ENCODE results near the gene KIAA0753. TPM values are rescaled to one million over a fixed set of nuclear protein-coding genes. Genes with fewer than 3 reads are reported as not detected.

KIAA0753 gene
- total RNA-seq, 1 donor from 2014 or later = 24.7 TPM

- CTCF ChIA-PET = no interaction called here
- Mint-ChIP-seq H3K27me3 (peaks cover 6% of the 10 kb centered on the region), H3K27ac (no peak overlapping the region), H3K4me3 (no peak overlapping the region), H3K4me1 (peaks cover 2% of the 10 kb centered on the region), H3K9me3 (no peaks in the 10 kb centered on the region), H3K36me3 (ENCODE audit: low read depth) (no peaks in the 10 kb centered on the region)
- POLR2A ChIA-PET = interaction anchor here (0.8 kb wide), 1 partner anchor 27 kb away, joined by 3 read pairs; no protein-coding TSS in a partner anchor
- intact Hi-C loops (cut with micrococcal nuclease) = no loop called here
- DNase-seq = no peak
- TF ChIP-seq CTCF (IDR thresholded peaks at IDR 0.05) = no peak
- ATAC-seq (ENCODE audit: low read depth) = no peak
Observed at GRCh38 chr17:6548034-6548433, 92.5 kb downstream of the KIAA0753 start.

- POLR2A ChIA-PET = no interaction called here
- no peak for ATAC-seq (ENCODE audit: low read depth)
- Mint-ChIP-seq H3K9me3 (no peaks in the 10 kb centered on the region), H3K4me1 (peaks cover 2% of the 10 kb centered on the region), H3K4me3 (no peak overlapping the region), H3K36me3 (ENCODE audit: low read depth) (no peaks in the 10 kb centered on the region), H3K27ac (no peak overlapping the region), H3K27me3 (peaks cover 2% of the 10 kb centered on the region)
- CTCF ChIA-PET = no interaction called here
- no peak for DNase-seq
- intact Hi-C loops (cut with micrococcal nuclease) = no loop called here
- TF ChIP-seq CTCF (IDR thresholded peaks at IDR 0.05) = no peak
Observed at GRCh38 chr17:6547336-6547735, 93.2 kb downstream of the KIAA0753 start.

- Mint-ChIP-seq H3K36me3 (ENCODE audit: low read depth) (no peaks in the 10 kb centered on the region), H3K9me3 (no peaks in the 10 kb centered on the region), H3K4me1 (peaks cover 2% of the 10 kb centered on the region), H3K27ac (no peak overlapping the region), H3K4me3 (no peak overlapping the region), H3K27me3 (peaks cover 2% of the 10 kb centered on the region)
- ATAC-seq (ENCODE audit: low read depth) = no peak
- POLR2A ChIA-PET = no interaction called here
- intact Hi-C loops (cut with micrococcal nuclease) = no loop called here
- CTCF ChIA-PET = no interaction called here
- no peak for TF ChIP-seq CTCF (IDR thresholded peaks at IDR 0.05)
- DNase-seq = no peak
Observed at GRCh38 chr17:6546069-6546718, 94.3 kb downstream of the KIAA0753 start.

GRCh38 chr17:6545291-6545690 is 95.2 kb downstream of the KIAA0753 start:
- CTCF ChIA-PET = no interaction called here
- intact Hi-C loops (cut with micrococcal nuclease) = no loop called here

GRCh38 chr17:6544011-6544370 is 96.5 kb downstream of the KIAA0753 start:
- Mint-ChIP-seq H3K27ac (no peak overlapping the region), H3K4me1 (peaks cover 2% of the 10 kb centered on the region), H3K36me3 (ENCODE audit: low read depth) (no peaks in the 10 kb centered on the region), H3K27me3 (peaks cover 2% of the 10 kb centered on the region), H3K4me3 (no peak overlapping the region), H3K9me3 (no peaks in the 10 kb centered on the region)
- ChIA-PET POLR2A (no interaction called here), CTCF (no interaction called here)
- DNase-seq = no peak
- intact Hi-C loops (cut with micrococcal nuclease) = no loop called here
- TF ChIP-seq CTCF (IDR thresholded peaks at IDR 0.05) = no peak
- no peak for ATAC-seq (ENCODE audit: low read depth)

More at GRCh38 chr17:6545291-6545690, 95.2 kb downstream of the KIAA0753 start:
- H3K4me1 Mint-ChIP-seq = peaks cover 2% of the 10 kb centered on the region
- DNase-seq (no peak), ATAC-seq (ENCODE audit: low read depth) (no peak)
- no peak overlapping the region for H3K27ac Mint-ChIP-seq
- no peak for TF ChIP-seq CTCF (IDR thresholded peaks at IDR 0.05)
- POLR2A ChIA-PET = no interaction called here
- peaks cover 2% of the 10 kb centered on the region for H3K27me3 Mint-ChIP-seq
- no peak overlapping the region for H3K4me3 Mint-ChIP-seq
- no peaks in the 10 kb centered on the region for H3K9me3 Mint-ChIP-seq
- H3K36me3 Mint-ChIP-seq (ENCODE audit: low read depth) = no peaks in the 10 kb centered on the region

All from activated B cell treated with CpG ODN at 0.5 μM for 24 hours (primary cell).